Parathyroid adenoma (tissue), 2 donors: ENCODE measurements around the gene MIB2.

Source experiments
- H2AFZ ChIP-seq: fragments of 300-600 bp; sonication (generic); one replicate; pipeline ENCODE4 v1.7.0; 2017; ENCODE audit warnings: antibody characterized with exemption, mild to moderate bottlenecking
- H3K27ac ChIP-seq: fragments of 300-600 bp; sonication (generic); one replicate; pipeline ENCODE4 v1.7.0; 2017
- H3K27me3 ChIP-seq: fragments of 300-600 bp; sonication (generic); one replicate; pipeline ENCODE4 v1.7.0; 2017; ENCODE audit warnings: low read length; ENCODE audit not compliant: control insufficient read depth, insufficient read depth
- H3K36me3 ChIP-seq: fragments of 300-600 bp; sonication (generic); one replicate; pipeline ENCODE4 v1.7.0; 2017; ENCODE audit warnings: low read length; ENCODE audit not compliant: control insufficient read depth, insufficient read depth
- H3K4me1 ChIP-seq: fragments of 300-600 bp; sonication (generic); one replicate; pipeline ENCODE4 v1.7.0; 2017; ENCODE audit warnings: control low read depth
- H3K4me2 ChIP-seq: fragments of 300-600 bp; sonication (generic); one replicate; pipeline ENCODE4 v1.7.0; 2017; ENCODE audit warnings: low read length
- H3K4me3 ChIP-seq: fragments of 300-600 bp; sonication (generic); one replicate; pipeline ENCODE4 v1.7.0; 2017; ENCODE audit warnings: low read depth, low read length
- H3K79me2 ChIP-seq: fragments of 300-600 bp; sonication (generic); one replicate; pipeline ENCODE4 v1.7.0; 2017; ENCODE audit warnings: control low read depth
- H3K9ac ChIP-seq: fragments of 300-600 bp; sonication (generic); one replicate; pipeline ENCODE4 v1.7.0; 2017; ENCODE audit warnings: mild to moderate bottlenecking
- H3K9me3 ChIP-seq: fragments of 300-600 bp; sonication (generic); one replicate; pipeline ENCODE4 v1.7.0; 2017; ENCODE audit warnings: low read length; ENCODE audit not compliant: control insufficient read depth
- TF ChIP-seq, protein P1 (sequence below): fragments of 300-600 bp; sonication (generic); IDR thresholded peaks from one replicate; pipeline ENCODE4 v1.7.0; 2017; ENCODE audit warnings: antibody characterized with exemption, mild to moderate bottlenecking
- donor health status: primary hyperparathyroidism.

The MIB2 gene

GRCh38 chr1:1598720-1599029 lies 16.6 kb upstream of the MIB2 start:
- no peak overlapping the region for H3K9ac ChIP-seq
- H3K4me3 ChIP-seq: no peak overlapping the region
- H3K79me2 ChIP-seq: no peaks in the 10 kb centered on the region
- H3K36me3 ChIP-seq: no peaks in the 10 kb centered on the region
- H3K27me3 ChIP-seq: no peaks in the 10 kb centered on the region
- no peaks in the 10 kb centered on the region for H3K4me1 ChIP-seq
- H3K4me2 ChIP-seq: no peak overlapping the region
- TF ChIP-seq, protein P1, sequence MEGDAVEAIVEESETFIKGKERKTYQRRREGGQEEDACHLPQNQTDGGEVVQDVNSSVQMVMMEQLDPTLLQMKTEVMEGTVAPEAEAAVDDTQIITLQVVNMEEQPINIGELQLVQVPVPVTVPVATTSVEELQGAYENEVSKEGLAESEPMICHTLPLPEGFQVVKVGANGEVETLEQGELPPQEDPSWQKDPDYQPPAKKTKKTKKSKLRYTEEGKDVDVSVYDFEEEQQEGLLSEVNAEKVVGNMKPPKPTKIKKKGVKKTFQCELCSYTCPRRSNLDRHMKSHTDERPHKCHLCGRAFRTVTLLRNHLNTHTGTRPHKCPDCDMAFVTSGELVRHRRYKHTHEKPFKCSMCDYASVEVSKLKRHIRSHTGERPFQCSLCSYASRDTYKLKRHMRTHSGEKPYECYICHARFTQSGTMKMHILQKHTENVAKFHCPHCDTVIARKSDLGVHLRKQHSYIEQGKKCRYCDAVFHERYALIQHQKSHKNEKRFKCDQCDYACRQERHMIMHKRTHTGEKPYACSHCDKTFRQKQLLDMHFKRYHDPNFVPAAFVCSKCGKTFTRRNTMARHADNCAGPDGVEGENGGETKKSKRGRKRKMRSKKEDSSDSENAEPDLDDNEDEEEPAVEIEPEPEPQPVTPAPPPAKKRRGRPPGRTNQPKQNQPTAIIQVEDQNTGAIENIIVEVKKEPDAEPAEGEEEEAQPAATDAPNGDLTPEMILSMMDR: no peak
- H2AFZ ChIP-seq: no peak overlapping the region
- no peaks in the 10 kb centered on the region for H3K9me3 ChIP-seq
- no peak overlapping the region for H3K27ac ChIP-seq

DNA sequence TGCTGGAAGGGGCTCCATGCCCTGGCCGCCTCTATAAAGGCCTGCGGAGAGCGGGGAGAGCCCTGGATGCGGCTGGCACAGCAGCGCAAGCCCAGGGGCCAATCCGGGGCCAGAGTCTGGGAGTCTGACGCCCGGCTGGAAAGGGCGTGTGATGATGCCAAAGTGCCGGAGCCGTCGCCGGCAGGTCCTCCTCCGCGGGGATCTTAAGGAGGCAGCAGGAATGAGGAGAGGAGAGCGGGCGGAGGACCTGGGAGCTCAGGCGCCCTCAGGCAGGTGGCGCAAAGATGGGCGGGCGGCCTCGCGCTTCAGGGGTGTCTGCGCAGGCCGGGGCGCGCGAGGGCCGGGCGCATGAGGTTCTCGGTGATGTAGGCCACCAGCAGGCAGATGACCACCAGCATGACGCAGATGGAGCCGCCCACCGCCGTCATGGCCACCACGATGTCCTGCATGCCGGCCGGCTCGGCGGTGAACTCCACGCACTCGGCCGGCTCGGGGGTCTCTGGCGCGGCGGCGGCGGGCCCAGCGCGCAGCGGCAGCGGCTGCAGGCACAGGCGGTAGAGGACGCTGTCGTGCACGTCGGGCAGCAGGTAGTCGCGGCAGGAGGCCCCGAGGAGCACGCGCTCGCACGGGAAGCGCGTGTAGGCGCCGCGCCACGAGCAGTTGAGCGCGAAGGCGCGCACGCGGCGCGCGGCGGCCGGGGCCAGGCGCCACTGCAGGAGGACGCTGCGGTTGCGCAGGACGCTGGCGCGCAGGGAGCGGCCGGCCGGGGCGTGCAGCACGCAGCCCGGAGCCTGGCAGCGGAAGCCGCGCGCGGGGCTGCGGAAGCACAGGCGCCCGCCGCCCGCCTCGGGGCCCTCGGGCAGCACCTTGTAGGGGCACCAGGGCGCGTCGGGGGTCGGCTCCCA lies 16.0 kb upstream of the MIB2 start:
- H3K4me3 ChIP-seq: peak overlapping the region; percentile 34
- H3K4me1 ChIP-seq: no peaks in the 10 kb centered on the region
- no peak overlapping the region for H2AFZ ChIP-seq
- no peaks in the 10 kb centered on the region for H3K79me2 ChIP-seq
- H3K36me3 ChIP-seq: no peaks in the 10 kb centered on the region
- TF ChIP-seq, protein P1: no peak
- no peak overlapping the region for H3K9ac ChIP-seq
- peak overlapping the region; percentile 58 for H3K4me2 ChIP-seq
- H3K27ac ChIP-seq: no peak overlapping the region
- no peaks in the 10 kb centered on the region for H3K27me3 ChIP-seq
- H3K9me3 ChIP-seq: no peaks in the 10 kb centered on the region

DNA sequence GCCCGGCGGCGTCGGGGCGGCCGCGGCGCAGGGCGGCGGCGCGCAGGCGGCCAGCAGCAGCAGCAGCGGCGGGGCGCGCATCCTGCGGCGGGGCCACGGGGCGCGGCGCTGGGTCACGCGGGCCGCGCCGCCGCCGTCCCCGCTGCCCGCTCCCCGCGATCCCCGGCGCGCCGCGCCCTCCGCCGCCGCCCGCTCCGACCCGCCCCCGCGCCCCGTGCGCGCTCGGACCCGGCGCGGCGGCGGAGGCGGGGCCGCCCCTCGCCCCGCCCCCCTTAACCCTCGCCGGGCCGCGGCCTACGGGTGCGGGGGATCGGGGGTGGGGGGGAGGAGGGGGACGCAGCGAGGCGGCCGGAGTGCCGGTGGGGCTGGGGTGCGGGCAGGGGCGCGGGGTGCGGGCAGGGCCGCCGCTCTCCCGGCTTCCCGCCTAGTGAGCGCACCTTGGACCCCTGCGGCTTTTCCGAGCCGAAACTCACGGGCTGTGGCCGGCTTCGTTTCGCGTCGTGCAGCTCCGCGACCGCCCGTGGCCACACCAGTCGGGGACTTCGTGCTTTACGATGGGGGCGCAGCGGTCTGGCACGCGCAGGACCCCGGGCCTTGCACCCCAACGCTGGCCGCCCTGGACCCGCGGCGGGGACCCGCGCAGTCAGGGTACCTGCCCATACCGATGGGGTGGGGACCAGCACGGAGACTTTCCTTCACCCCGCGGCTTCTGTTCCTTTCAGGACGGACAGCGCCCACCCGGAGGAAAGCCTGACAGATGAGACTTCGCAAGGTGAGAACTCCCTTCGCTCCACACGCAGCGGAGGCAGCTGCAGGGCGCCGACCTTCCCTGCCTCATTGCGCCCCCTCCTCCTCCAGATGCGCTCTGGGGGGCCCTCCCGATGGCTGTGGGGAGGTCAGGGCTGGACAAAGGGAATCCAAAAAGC lies 15.1 kb upstream of the MIB2 start, which contains the start of gene FNDC10:
FNDC10 (minus strand) TSS at position 201 of the 926 bp plus-strand sequence; CDS start at position 81, 120 bp downstream.
- Histone ChIP-seq H3K4me3 (peak within 1 kb of the TSS; percentile 55), H3K4me2 (peak within 1 kb of the TSS; percentile 84), H3K27ac (no peak within 1 kb of the TSS), H3K27me3 (no peaks in the 10 kb centered on the region), H2AFZ (peak within 1 kb of the TSS; percentile 33), H3K9me3 (no peaks in the 10 kb centered on the region), H3K36me3 (no peaks in the 10 kb centered on the region), H3K79me2 (no peaks in the 10 kb centered on the region), H3K9ac (no peak within 1 kb of the TSS), H3K4me1 (no peaks in the 10 kb centered on the region)
- TF ChIP-seq, protein P1: no peak

DNA sequence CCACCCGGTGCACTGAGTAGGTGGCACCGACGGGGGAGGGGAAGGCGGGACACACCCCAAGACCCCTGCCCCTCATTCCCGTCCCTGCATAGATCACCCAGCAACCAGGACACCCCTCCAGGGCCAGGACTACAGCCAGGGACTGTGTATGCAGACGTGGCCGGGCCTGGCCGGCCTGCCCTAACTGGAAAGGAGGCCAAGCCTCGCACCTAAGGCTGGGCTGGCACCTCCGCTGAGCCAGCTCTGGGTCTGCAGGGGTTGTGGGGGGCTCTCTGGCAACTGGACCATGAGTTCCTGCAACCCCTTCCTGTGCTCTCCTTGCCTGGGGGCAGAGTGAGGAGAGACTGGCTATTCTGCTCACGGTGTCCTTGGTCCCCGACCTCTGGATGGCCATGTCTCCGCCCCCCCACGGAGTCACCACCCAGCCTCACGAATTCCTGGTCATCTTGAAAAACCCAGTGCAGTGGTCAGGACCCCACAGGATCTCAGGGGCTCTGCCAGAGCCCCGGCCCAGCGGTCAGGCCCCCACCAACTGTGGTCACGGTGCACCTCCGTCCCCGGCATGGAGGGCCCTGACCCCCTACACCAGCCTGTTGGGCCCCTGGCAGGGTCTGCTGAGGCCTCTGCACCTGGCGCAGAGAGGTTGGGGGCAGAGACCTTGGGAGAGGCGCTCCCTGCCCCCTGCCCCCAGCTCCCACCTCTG lies 14.3 kb upstream of the MIB2 start:
- TF ChIP-seq, protein P1: no peak
- peak overlapping the region; percentile 84 for H3K4me2 ChIP-seq
- no peak overlapping the region for H3K9ac ChIP-seq
- no peak overlapping the region for H2AFZ ChIP-seq
- no peak overlapping the region for H3K27ac ChIP-seq
- no peaks in the 10 kb centered on the region for H3K9me3 ChIP-seq
- no peaks in the 10 kb centered on the region for H3K36me3 ChIP-seq
- no peaks in the 10 kb centered on the region for H3K27me3 ChIP-seq
- no peaks in the 10 kb centered on the region for H3K79me2 ChIP-seq
- no peaks in the 10 kb centered on the region for H3K4me1 ChIP-seq
- H3K4me3 ChIP-seq: peak overlapping the region; percentile 55
